T-cell (primary cell): ENCODE measurements around the gene VWA3A. TPM values are rescaled to one million over a fixed set of nuclear protein-coding genes. Genes with fewer than 3 reads are reported as not detected.

Source experiments
- ATAC-seq, 4 experiments: fragments of 200-7000 bp in 3 of 4; fragments of 150-1000 bp in 1 of 4; cut with Tn5 transposase; replicated peaks in 1 of 4; 1 replicate in 3 of 4; 2 replicates in 1 of 4; pipeline ENCODE4 v1.10.0; 2021; ENCODE audit warnings: moderate library complexity in 3 of 4, mild to moderate bottlenecking in 2 of 4, moderate number of reproducible peaks in 1 of 4
- CTCF ChIA-PET, 2 donors: fragments of 300-600 bp; sonication (Branson Sonifier 250); formaldehyde crosslinking; loops; one replicate each; lab custom pipeline; 2022; ENCODE audit warnings: antibody characterized with exemption in 2 of 2; lab: Charles Lee
- POLR2A ChIA-PET, 2 donors: fragments of 300-600 bp; sonication (Branson Sonifier 250); formaldehyde crosslinking; loops; one replicate each; lab custom pipeline; 2022; ENCODE audit warnings: antibody characterized with exemption in 2 of 2; lab: Charles Lee
- DNase-seq, 35 experiments: peaks; one replicate each; pipeline versions ENCODE4 v3.0.0 to v3.0.0-alpha.2; 2013 to 2023
- H3K27ac ChIP-seq: one replicate; pipeline ENCODE4 v1.5.1; 2013; ENCODE audit warnings: low read length
- H3K27me3 ChIP-seq, 2 experiments: replicated peaks in 1 of 2; 1 replicate in 1 of 2; 2 replicates in 1 of 2; pipeline versions ENCODE4 v1.6.1 to v1.7.0; 2013; ENCODE audit warnings: low read length in 1 of 2, mixed read lengths in 1 of 2; ENCODE audit not compliant: control insufficient read depth in 2 of 2, insufficient read depth in 2 of 2; ENCODE audit errors: extremely low read depth in 1 of 2
- H3K36me3 ChIP-seq, 2 donors: 1 replicate in 1 of 2; 2 replicates in 1 of 2; pipeline versions ENCODE4 v1.6.1 to v1.7.0; 2013; ENCODE audit warnings: low read length in 1 of 2; ENCODE audit not compliant: control insufficient read depth in 2 of 2, insufficient read depth in 1 of 2; ENCODE audit errors: extremely low read depth in 1 of 2
- H3K4me1 ChIP-seq, 2 experiments: 1 replicate in 1 of 2; 2 replicates in 1 of 2; pipeline versions ENCODE4 v1.6.1 to v1.7.0; 2013; ENCODE audit warnings: low read length in 2 of 2, mixed read lengths in 1 of 2; ENCODE audit not compliant: insufficient read depth in 2 of 2, control insufficient read depth in 1 of 2; ENCODE audit errors: extremely low read depth in 1 of 2
- H3K4me3 ChIP-seq, 2 donors: 1 replicate in 1 of 2; 2 replicates in 1 of 2; pipeline versions ENCODE4 v1.5.1 to v1.7.0; 2013; ENCODE audit warnings: mild to moderate bottlenecking in 2 of 2, low read length in 1 of 2, moderate library complexity in 1 of 2; ENCODE audit not compliant: control insufficient read depth in 1 of 2; ENCODE audit errors: extremely low read depth in 1 of 2
- H3K9me3 ChIP-seq: 2 replicates; pipeline ENCODE4 v1.7.0; 2013
- H3K27ac Mint-ChIP-seq, 2 donors: one replicate each; pipeline ENCODE4 v1.8.0; 2020 to 2021; ENCODE audit warnings: mild to moderate bottlenecking in 2 of 2, mixed read lengths in 2 of 2
- H3K27me3 Mint-ChIP-seq, 2 donors: one replicate each; pipeline ENCODE4 v1.8.0; 2021 to 2022; ENCODE audit warnings: mixed read lengths in 2 of 2
- H3K36me3 Mint-ChIP-seq: one replicate; pipeline ENCODE4 v1.8.0; 2021; ENCODE audit warnings: mixed read lengths
- H3K4me1 Mint-ChIP-seq, 3 donors: one replicate each; pipeline ENCODE4 v1.8.0; 2020 to 2022; ENCODE audit warnings: mixed read lengths in 3 of 3, mild to moderate bottlenecking in 1 of 3
- H3K4me3 Mint-ChIP-seq, 3 donors: one replicate each; pipeline ENCODE4 v1.8.0; 2020 to 2022; ENCODE audit warnings: mild to moderate bottlenecking in 3 of 3, mixed read lengths in 3 of 3, moderate library complexity in 3 of 3
- H3K9me3 Mint-ChIP-seq, 3 donors: one replicate each; pipeline ENCODE4 v1.8.0; 2020 to 2022; ENCODE audit warnings: mixed read lengths in 3 of 3
- WGBS: methylation state at CpG from one replicate; pipeline ENCODE4 v1.1.5; 2013; ENCODE audit warnings: missing lambda C conversion rate; ENCODE audit not compliant: insufficient coverage; 5-methylcytosine and 5-hydroxymethylcytosine counted together
- total RNA-seq, 35 experiments: library from RNA in 6 of 35; stranded (reverse) in 6 of 35; fragments of 120-200 nt in 1 of 35; gene quantifications; one replicate each; pipeline versions ENCODE4 v1.2.1 to v1.2.4 and lab custom pipeline; 2013 to 2026

Gene VWA3A
- total RNA-seq, 5 donors from 2014 or later (not counting 1 experiment from before 2014, with no cell fraction given): 0.10 to 0.50 (median 0.32) TPM

DNA sequence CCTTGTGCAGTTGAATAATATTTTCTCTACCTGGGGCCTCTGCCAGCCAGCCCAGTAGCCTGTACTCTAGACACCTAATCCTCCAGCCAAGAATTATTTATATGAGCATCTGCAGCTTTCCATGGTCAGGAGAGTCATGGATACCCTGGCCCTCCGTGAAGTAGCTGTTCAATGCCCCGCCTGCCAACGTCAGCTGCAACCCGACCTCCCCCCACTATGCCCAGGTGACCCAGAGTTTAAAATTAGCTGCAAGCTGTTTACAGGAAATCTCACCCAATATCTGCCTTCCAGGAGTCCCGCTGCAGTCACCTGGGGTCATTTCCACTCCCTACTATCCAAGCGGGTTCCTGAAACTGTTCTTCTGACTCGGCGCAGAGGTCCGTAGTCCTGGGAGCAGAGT is 82.3 kb downstream of the VWA3A start:
- no peak overlapping the region for H3K27ac ChIP-seq
- no peaks in the 10 kb centered on the region for H3K9me3 Mint-ChIP-seq
- 77% methylated on average over 7 of the region's 9 CpGs for WGBS
- H3K9me3 ChIP-seq: no peaks in the 10 kb centered on the region
- H3K4me3 Mint-ChIP-seq: no peak overlapping the region
- no peaks in the 10 kb centered on the region for H3K27me3 ChIP-seq
- no peaks in the 10 kb centered on the region for H3K4me1 Mint-ChIP-seq
- no peak overlapping the region for H3K27ac Mint-ChIP-seq
- ChIA-PET CTCF (interaction anchor here in 1 of 2 donors (0.7 kb wide), 1 partner anchor 64 kb away, joined by 3 read pairs; no protein-coding TSS in a partner anchor), POLR2A (interaction anchor here (0.5 to 0.6 kb wide), 2 partner anchors 10 to 221 kb away, joined by 3 read pairs; partner anchors contain the start of gene UQCRC2 (in 1 of the 2))
- no peaks in the 10 kb centered on the region for H3K4me1 ChIP-seq
- H3K4me3 ChIP-seq: no peak overlapping the region
- H3K27me3 Mint-ChIP-seq: no peaks in the 10 kb centered on the region
- H3K36me3 Mint-ChIP-seq: peaks cover 3% of the 10 kb centered on the region
- no peaks in the 10 kb centered on the region for H3K36me3 ChIP-seq
- DNase-seq: no peak
- no peak for ATAC-seq

DNA sequence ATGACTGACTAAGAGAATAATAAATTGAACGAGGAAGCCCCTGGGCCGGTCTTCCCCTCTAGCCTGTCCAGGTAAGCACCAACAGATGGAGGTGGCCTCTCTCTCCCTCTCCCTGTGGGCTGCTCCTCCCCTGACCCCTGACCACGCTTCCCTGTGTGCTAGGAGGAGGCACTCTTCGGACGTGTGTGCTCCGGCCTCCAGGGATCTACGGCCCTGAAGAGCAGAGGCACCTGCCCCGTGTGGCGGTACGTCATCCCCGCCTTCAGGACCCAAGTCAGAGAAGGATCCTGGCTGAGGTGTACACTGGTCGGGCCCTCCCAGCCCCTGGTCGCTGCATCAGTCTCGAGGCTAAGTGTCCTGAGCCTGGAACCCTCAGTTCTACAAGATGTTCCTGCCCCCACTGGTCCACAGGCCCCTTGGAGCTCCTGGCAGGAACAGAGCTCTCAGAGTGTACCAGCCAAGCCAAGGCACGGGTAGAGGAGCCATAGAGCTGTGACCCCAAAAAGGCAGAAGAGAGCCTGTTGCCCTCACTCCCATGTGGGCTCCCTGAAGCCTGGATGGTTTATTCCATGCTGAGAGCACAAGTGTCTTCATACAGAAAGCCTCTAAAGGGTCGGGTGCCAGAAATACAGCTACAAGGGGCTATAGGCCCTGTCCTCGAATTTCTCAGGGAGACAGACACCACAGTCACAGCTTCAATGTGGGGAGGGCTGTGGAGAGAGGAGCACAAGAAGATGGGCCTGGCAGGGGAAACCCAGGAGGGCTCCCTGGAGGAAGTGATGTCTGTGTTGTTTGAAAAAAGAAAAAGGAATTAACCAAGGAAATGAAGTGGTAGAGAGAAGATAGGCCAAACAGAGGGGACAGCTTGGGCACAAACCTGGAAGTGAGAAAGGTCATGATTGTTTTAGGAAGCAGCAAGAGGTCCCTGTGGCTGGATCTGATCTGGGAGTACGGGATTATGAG is 85.9 kb downstream of the VWA3A start:
- ChIA-PET CTCF (interaction anchor here (0.5 to 0.6 kb wide), 3 partner anchors 18 to 1324 kb away, joined by 3 to 7 read pairs (median 3); no protein-coding TSS in a partner anchor), POLR2A (no interaction called here)
- Mint-ChIP-seq H3K4me1 (no peaks in the 10 kb centered on the region), H3K4me3 (no peak overlapping the region), H3K36me3 (peaks cover 3% of the 10 kb centered on the region), H3K27me3 (no peaks in the 10 kb centered on the region), H3K27ac (no peak overlapping the region), H3K9me3 (no peaks in the 10 kb centered on the region)
- H3K27ac ChIP-seq: no peak overlapping the region
- no peak for DNase-seq
- H3K4me3 ChIP-seq: no peak overlapping the region
- 78% methylated on average over 14 of the region's 18 CpGs for WGBS
- H3K4me1 ChIP-seq: no peaks in the 10 kb centered on the region
- no peaks in the 10 kb centered on the region for H3K36me3 ChIP-seq
- no peak for ATAC-seq
- H3K27me3 ChIP-seq: no peaks in the 10 kb centered on the region
- H3K9me3 ChIP-seq: no peaks in the 10 kb centered on the region

DNA sequence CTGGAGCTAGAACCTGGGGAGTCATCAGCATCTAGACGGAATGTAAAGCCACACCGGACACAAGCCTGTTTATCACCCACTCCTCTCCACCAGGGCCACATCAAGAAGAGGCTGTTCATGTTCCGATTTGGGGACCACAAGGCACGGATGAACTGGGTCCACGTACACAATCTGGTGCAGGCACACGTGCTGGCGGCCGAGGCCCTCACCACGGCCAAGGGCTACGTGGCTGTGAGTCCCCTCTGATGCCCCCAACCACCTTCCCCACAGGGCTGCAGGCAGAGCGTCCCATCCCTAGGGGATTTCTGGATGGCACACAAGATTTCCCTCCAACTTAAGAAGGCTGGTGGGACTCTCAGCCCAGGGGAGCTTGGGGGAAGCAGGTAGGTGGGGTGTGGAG is 89.1 kb downstream of the VWA3A start:
- Histone ChIP-seq H3K27ac (no peak overlapping the region), H3K27me3 (no peaks in the 10 kb centered on the region), H3K4me3 (no peak overlapping the region), H3K36me3 (no peaks in the 10 kb centered on the region), H3K9me3 (no peaks in the 10 kb centered on the region), H3K4me1 (no peaks in the 10 kb centered on the region)
- Mint-ChIP-seq H3K4me3 (no peak overlapping the region), H3K4me1 (no peaks in the 10 kb centered on the region), H3K27me3 (no peaks in the 10 kb centered on the region), H3K36me3 (no peaks in the 10 kb centered on the region), H3K9me3 (no peaks in the 10 kb centered on the region), H3K27ac (no peak overlapping the region)
- 85% methylated on average over 9 of the region's 11 CpGs for WGBS
- no peak for DNase-seq
- CTCF ChIA-PET: no interaction called here
- POLR2A ChIA-PET: interaction anchor here in 1 of 2 donors (0.5 kb wide), 1 partner anchor 179 kb away, joined by 5 read pairs; no protein-coding TSS in a partner anchor
- ATAC-seq: no peak

DNA sequence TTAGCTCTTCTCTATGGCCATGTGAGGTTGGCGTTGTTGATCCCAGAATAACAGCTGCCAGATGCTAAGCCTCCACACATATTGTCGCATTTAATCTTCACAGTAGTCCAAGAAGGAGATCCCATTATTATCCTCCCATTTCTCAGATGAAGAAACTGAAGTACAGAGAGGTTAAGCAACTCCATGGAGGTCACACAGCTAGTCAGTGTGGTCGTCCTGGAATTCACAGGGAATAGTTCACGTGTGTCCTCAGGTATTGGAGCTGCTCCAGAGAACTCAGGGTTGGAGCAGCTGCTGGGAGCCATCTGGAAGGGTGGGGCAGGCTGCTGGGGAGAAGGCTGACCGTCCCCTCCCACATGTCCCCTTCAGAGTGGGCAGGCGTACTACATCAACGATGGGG is 89.5 kb downstream of the VWA3A start:
- no peaks in the 10 kb centered on the region for H3K9me3 Mint-ChIP-seq
- H3K4me3 Mint-ChIP-seq: no peak overlapping the region
- Histone ChIP-seq H3K36me3 (no peaks in the 10 kb centered on the region), H3K27me3 (no peaks in the 10 kb centered on the region), H3K4me3 (no peak overlapping the region), H3K4me1 (no peaks in the 10 kb centered on the region), H3K9me3 (no peaks in the 10 kb centered on the region), H3K27ac (no peak overlapping the region)
- ATAC-seq (no peak), DNase-seq (no peak)
- peaks cover 0 to under 1% (median 0%) of the 10 kb centered on the region in 3 donors for H3K4me1 Mint-ChIP-seq
- H3K27ac Mint-ChIP-seq: no peak overlapping the region
- ChIA-PET CTCF (no interaction called here), POLR2A (interaction anchor here in 1 of 2 donors (0.5 kb wide), 1 partner anchor 179 kb away, joined by 5 read pairs; no protein-coding TSS in a partner anchor)
- WGBS: 85% methylated on average over 5 of the region's 7 CpGs
- no peaks in the 10 kb centered on the region for H3K27me3 Mint-ChIP-seq
- H3K36me3 Mint-ChIP-seq: no peaks in the 10 kb centered on the region

DNA sequence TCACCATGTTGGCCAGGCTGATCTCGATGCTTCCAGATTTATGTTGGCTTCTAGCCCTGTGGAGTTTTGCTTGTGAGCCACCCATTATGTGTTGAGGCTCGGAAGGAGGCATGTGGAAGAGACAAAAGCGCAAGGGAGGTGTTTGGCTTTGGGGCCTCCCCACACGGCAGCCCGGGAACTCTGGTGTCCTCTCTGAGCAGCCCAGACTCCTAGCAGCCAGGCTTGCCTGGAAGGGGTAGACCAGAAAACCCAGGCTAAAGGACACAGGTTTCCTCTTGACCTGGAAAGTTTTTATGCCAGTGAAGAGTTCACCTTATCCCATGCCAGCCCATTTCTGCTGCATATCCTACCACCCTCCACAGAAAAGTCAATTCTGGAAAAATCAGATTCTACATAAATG is 91.0 kb downstream of the VWA3A start:
- Mint-ChIP-seq H3K27me3 (no peaks in the 10 kb centered on the region), H3K4me1 (peaks cover 4 to 9% (median 7%) of the 10 kb centered on the region in 3 donors), H3K27ac (no peak overlapping the region), H3K36me3 (no peaks in the 10 kb centered on the region), H3K4me3 (no peak overlapping the region), H3K9me3 (no peaks in the 10 kb centered on the region)
- no peaks in the 10 kb centered on the region for H3K9me3 ChIP-seq
- no peaks in the 10 kb centered on the region for H3K36me3 ChIP-seq
- H3K27ac ChIP-seq: no peak overlapping the region
- ATAC-seq (no peak), DNase-seq (no peak)
- POLR2A ChIA-PET: interaction anchor here in 1 of 2 donors (0.7 kb wide), 1 partner anchor 514 kb away, joined by 6 read pairs; no protein-coding TSS in a partner anchor
- 86% methylated on average over 5 of the region's 5 CpGs for WGBS
- H3K4me1 ChIP-seq: peaks cover 0 to 14% of the 10 kb centered on the region in 2 experiments
- H3K4me3 ChIP-seq: no peak overlapping the region
- CTCF ChIA-PET: no interaction called here
- no peaks in the 10 kb centered on the region for H3K27me3 ChIP-seq

DNA sequence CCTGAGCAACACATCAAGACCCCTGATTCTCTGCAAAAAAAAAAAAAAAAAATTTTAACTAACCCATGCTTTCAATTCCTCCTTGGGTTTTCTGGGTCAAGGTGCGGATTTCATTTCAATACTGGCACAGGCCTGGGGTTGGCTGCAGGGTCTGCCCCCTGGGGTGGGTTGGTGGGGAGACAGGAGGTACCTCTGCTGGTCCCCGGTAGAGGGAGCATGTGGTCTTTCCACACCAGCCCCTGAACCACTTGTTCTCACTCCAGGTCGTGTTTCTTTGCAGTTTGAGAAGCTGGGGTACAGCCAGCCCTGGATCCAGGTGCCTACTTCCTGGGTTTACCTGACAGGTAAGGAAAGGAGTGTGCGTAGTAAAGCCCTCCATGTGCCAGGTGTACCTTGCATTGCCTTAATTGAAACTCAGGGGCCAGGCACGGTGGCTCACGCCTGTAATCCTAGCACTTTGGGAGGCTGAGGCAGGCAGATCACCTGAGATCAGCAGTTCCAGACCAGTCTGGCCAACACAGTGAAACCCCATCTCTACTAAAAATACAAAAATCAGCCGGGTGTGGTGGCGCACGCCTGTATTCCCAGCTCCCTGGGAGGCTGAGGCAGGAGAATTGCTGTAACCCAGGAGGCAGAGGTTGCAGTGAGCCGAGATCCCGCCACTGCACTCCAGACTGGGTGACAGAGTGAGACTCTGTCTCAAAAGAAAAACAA is 91.7 kb downstream of the VWA3A start:
- Histone ChIP-seq H3K4me3 (no peak overlapping the region), H3K36me3 (no peaks in the 10 kb centered on the region), H3K27me3 (no peaks in the 10 kb centered on the region), H3K4me1 (peaks cover 4 to 21% of the 10 kb centered on the region in 2 experiments), H3K9me3 (no peaks in the 10 kb centered on the region), H3K27ac (no peak overlapping the region)
- ChIA-PET CTCF (interaction anchor here in 1 of 2 donors (0.6 kb wide), 1 partner anchor 126 kb away, joined by 3 read pairs; no protein-coding TSS in a partner anchor), POLR2A (interaction anchor here (0.6 to 0.7 kb wide), 2 partner anchors 9 to 515 kb away, joined by 3 to 6 read pairs; no protein-coding TSS in a partner anchor)
- H3K4me3 Mint-ChIP-seq: no peak overlapping the region
- H3K27me3 Mint-ChIP-seq: no peaks in the 10 kb centered on the region
- H3K36me3 Mint-ChIP-seq: no peaks in the 10 kb centered on the region
- ATAC-seq (peak in 2 of 4 experiments; percentile 43 to 49), DNase-seq (peak in 5 of 35 experiments; percentile 8 to 52 (median 21))
- WGBS: 96% methylated on average over 5 of the region's 11 CpGs
- peak overlapping the region in 1 of 2 donors; percentile 52 for H3K27ac Mint-ChIP-seq
- peaks cover 11 to 16% (median 14%) of the 10 kb centered on the region in 3 donors for H3K4me1 Mint-ChIP-seq
- no peaks in the 10 kb centered on the region for H3K9me3 Mint-ChIP-seq
